ENCODE results near the gene OR52E4.

GRCh38 chr11:5923427-5923776 is 43.0 kb downstream of the OR52E4 start:
- TF ChIP-seq CTCF (IDR thresholded peaks at IDR 0.05), result no peak
- TF ChIP-seq JAZF1 (CRISPR knock-in tag; IDR thresholded peaks at IDR 0.05), result no peak
- TF ChIP-seq MLX (CRISPR knock-in tag; IDR thresholded peaks at IDR 0.05), result no peak
- no peak for TF ChIP-seq ATF1 (CRISPR knock-in tag; IDR thresholded peaks at IDR 0.05)
- TF ChIP-seq ATF2 (CRISPR knock-in tag; IDR thresholded peaks at IDR 0.05; ENCODE audit: borderline replicate concordance, low read depth), result no peak
- TF ChIP-seq NR1H2 (CRISPR knock-in tag; IDR thresholded peaks at IDR 0.05), result no peak
- TF ChIP-seq SMAD4 (CRISPR knock-in tag; IDR thresholded peaks at IDR 0.05), result no peak
- TF ChIP-seq ZNF317 (CRISPR knock-in tag; IDR thresholded peaks at IDR 0.05; ENCODE audit: borderline replicate concordance, low read depth), result no peak
- no peak for TF ChIP-seq ZNF138 (CRISPR knock-in tag; conservative IDR thresholded peaks at IDR 0.05)
- no peak for TF ChIP-seq JUN (CRISPR knock-in tag; IDR thresholded peaks at IDR 0.05)
- no peak for TF ChIP-seq FOXJ3 (CRISPR knock-in tag; IDR thresholded peaks at IDR 0.05; ENCODE audit: borderline replicate concordance)
- no peak for TF ChIP-seq ETV6 (CRISPR knock-in tag; IDR thresholded peaks at IDR 0.05)
- no peak for TF ChIP-seq TCF7 (CRISPR knock-in tag; IDR thresholded peaks at IDR 0.05; ENCODE audit: low read depth)
- no peak for TF ChIP-seq E2F5 (CRISPR knock-in tag; IDR thresholded peaks at IDR 0.05)
